Sigmoid colon (tissue), 7 donors: ENCODE results near the gene PCDHA10. TPM values are rescaled to one million over a fixed set of nuclear protein-coding genes. Genes with fewer than 3 reads are reported as not detected.
A peak's percentile ranks its signal among the peaks of the same experiment; 100 is the strongest.

Experiments used
- DNase-seq: peaks from one replicate; pipeline ENCODE4 v3.0.0-alpha.2; 2019
- H3K27ac ChIP-seq, 4 donors: fragments of 200-600 bp; sonication (generic); one replicate each; pipeline ENCODE4 v1.5.1; 2016 to 2019; ENCODE audit warnings: mild to moderate bottlenecking in 1 of 4
- H3K27me3 ChIP-seq, 3 donors: fragments of 200-600 bp; sonication (generic); one replicate each; pipeline ENCODE4 v1.5.1; 2019; ENCODE audit warnings: mild to moderate bottlenecking in 1 of 3
- H3K36me3 ChIP-seq, 4 donors: fragments of 200-600 bp; sonication (generic); one replicate each; pipeline ENCODE4 v1.5.1; 2016 to 2019
- H3K4me1 ChIP-seq, 4 donors: fragments of 200-600 bp; sonication (generic); one replicate each; pipeline ENCODE4 v1.5.1; 2017 to 2019
- H3K4me3 ChIP-seq, 4 donors: fragments of 200-600 bp; sonication (generic); one replicate each; pipeline ENCODE4 v1.5.1; 2017 to 2019; ENCODE audit warnings: mild to moderate bottlenecking in 2 of 4, moderate library complexity in 1 of 4
- H3K9me3 ChIP-seq, 4 donors: fragments of 200-600 bp in 3 of 4; sonication (generic) in 3 of 4; one replicate each; pipeline versions ENCODE4 v1.5.1 to v1.6.1; 2013 to 2019
- CTCF ChIP-seq, 4 experiments: fragments of 450-650 bp in 3 of 4; fragments of 200-600 bp in 1 of 4; IDR thresholded peaks; one replicate each; pipeline ENCODE4 v1.5.1; 2016 to 2019; ENCODE audit warnings: antibody characterized with exemption in 4 of 4, mild to moderate bottlenecking in 3 of 4, moderate library complexity in 2 of 4
- EP300 ChIP-seq, 4 donors: sonication (generic); formaldehyde crosslinking; IDR thresholded peaks; one replicate each; pipeline ENCODE4 v1.6.1; 2017; ENCODE audit warnings: antibody characterized with exemption in 4 of 4
- POLR2A ChIP-seq, 2 donors: fragments of 450-650 bp; IDR thresholded peaks; one replicate each; pipeline ENCODE4 v1.6.1; 2016; ENCODE audit warnings: antibody characterized with exemption in 2 of 2, mild to moderate bottlenecking in 2 of 2, moderate library complexity in 2 of 2
- POLR2AphosphoS5 ChIP-seq, 4 donors: sonication (generic); formaldehyde crosslinking; IDR thresholded peaks; one replicate each; pipeline ENCODE4 v1.6.1; 2017; ENCODE audit warnings: antibody characterized with exemption in 4 of 4
- WGBS, 2 donors: extraction: QIAGEN DNeasy Blood & Tissue Kit; methylation state at CpG; one replicate each; pipeline ENCODE4 v1.1.7; 2013; 5-methylcytosine and 5-hydroxymethylcytosine counted together
- intact Hi-C: fragments of 100-400 bp; cut with DNase I; formaldehyde crosslinking; loops from one replicate; pipeline ENCODE4 v1.15.1; 2023
- polyA plus RNA-seq, 3 donors: library from polyadenylated mRNA; stranded (reverse); fragments of 200-250 nt; gene quantifications; one replicate each; pipeline ENCODE4 v1.2.3, GENCODE V29; 2013
- total RNA-seq, 4 donors: library from RNA; depleted of rRNA; stranded (reverse); fragments of >200 nt; gene quantifications; one replicate each; pipeline ENCODE4 v1.1.0, GENCODE V29; 2016
- donor health status: healthy with polysubstance abuse.
- donor health status: Bipolar disorder and iron deficiency.
- donor health status: healthy.

PCDHA10 gene
- total and polyA plus RNA-seq, 7 donors: 0.03 to 2.5 (median 0.66) TPM; not detected in 2

- Histone ChIP-seq H3K4me1 (no peaks in the 10 kb centered on the region), H3K27me3 (peaks cover 0 to 71% (median 0%) of the 10 kb centered on the region in 3 donors), H3K27ac (no peak overlapping the region), H3K4me3 (no peak overlapping the region), H3K36me3 (no peaks in the 10 kb centered on the region), H3K9me3 (peaks cover 8 to 26% (median 17%) of the 10 kb centered on the region in 4 donors)
- DNase-seq: no peak
- TF ChIP-seq EP300 (IDR thresholded peaks at IDR 0.05): no peak
- TF ChIP-seq POLR2A (IDR thresholded peaks at IDR 0.05): no peak
- TF ChIP-seq POLR2AphosphoS5 (IDR thresholded peaks at IDR 0.05): no peak
- no peak for TF ChIP-seq CTCF (IDR thresholded peaks at IDR 0.05)
- intact Hi-C loops: loop anchor here (5.0 kb wide), 1 partner anchor 185 kb away; no protein-coding TSS in a partner anchor
- 65 to 84% methylated on average over 94 of the region's 94 CpGs for WGBS, 2 donors
These were observed 1.7 kb downstream of the PCDHA10 start for GRCh38 chr5:140857177-140857986.

GRCh38 chr5:140857987-140858240, 2.2 kb downstream of the PCDHA10 start:
- WGBS, 2 donors: 68 to 84% methylated on average over 22 of the region's 22 CpGs
- TF ChIP-seq CTCF (IDR thresholded peaks at IDR 0.05): no peak
- TF ChIP-seq EP300 (IDR thresholded peaks at IDR 0.05): no peak
- TF ChIP-seq POLR2AphosphoS5 (IDR thresholded peaks at IDR 0.05): no peak
- no peak for TF ChIP-seq POLR2A (IDR thresholded peaks at IDR 0.05)
- intact Hi-C loops: loop anchor here (5.0 kb wide), 1 partner anchor 184 kb away; no protein-coding TSS in a partner anchor
- Histone ChIP-seq H3K4me3 (no peak overlapping the region), H3K27me3 (peaks cover 0 to 71% (median 1%) of the 10 kb centered on the region in 3 donors), H3K36me3 (no peaks in the 10 kb centered on the region), H3K4me1 (no peaks in the 10 kb centered on the region), H3K27ac (no peak overlapping the region), H3K9me3 (peaks cover 14 to 28% (median 21%) of the 10 kb centered on the region in 4 donors)
- no peak for DNase-seq

GRCh38 chr5:140862441-140863295, 7.0 kb downstream of the PCDHA10 start:
- Histone ChIP-seq H3K36me3 (no peaks in the 10 kb centered on the region), H3K27me3 (peaks cover 0 to 45% (median 5%) of the 10 kb centered on the region in 3 donors), H3K4me1 (no peaks in the 10 kb centered on the region), H3K4me3 (no peak overlapping the region), H3K27ac (no peak overlapping the region), H3K9me3 (peaks cover 11 to 17% (median 15%) of the 10 kb centered on the region in 4 donors)
- 54 to 79% methylated on average over 76 of the region's 76 CpGs for WGBS, 2 donors
- TF ChIP-seq CTCF (IDR thresholded peaks at IDR 0.05): no peak
- TF ChIP-seq POLR2A (IDR thresholded peaks at IDR 0.05): no peak
- TF ChIP-seq EP300 (IDR thresholded peaks at IDR 0.05): no peak
- no peak for DNase-seq
- intact Hi-C loops: no loop called here

GRCh38 chr5:140868721-140869554, 13.2 kb downstream of the PCDHA10 start, which contains the start of gene PCDHA11:
PCDHA11 (plus strand) TSS chr5:140868957; CDS start chr5:140869104, 147 bp downstream.
- intact Hi-C loops: no loop called here
- Histone ChIP-seq H3K27ac (no peak within 1 kb of the TSS), H3K27me3 (peaks cover 0 to 49% (median 18%) of the 10 kb centered on the region in 3 donors), H3K9me3 (peaks cover 12 to 24% (median 16%) of the 10 kb centered on the region in 4 donors), H3K36me3 (no peaks in the 10 kb centered on the region), H3K4me3 (peak within 1 kb of the TSS in 1 of 4 donors; percentile 12), H3K4me1 (no peaks in the 10 kb centered on the region)
- TF ChIP-seq CTCF (IDR thresholded peaks at IDR 0.05) (no peak), POLR2A (IDR thresholded peaks at IDR 0.05) (no peak), EP300 (IDR thresholded peaks at IDR 0.05) (no peak), POLR2AphosphoS5 (IDR thresholded peaks at IDR 0.05) (no peak)
- 21 to 45% methylated on average over 41 of the region's 41 CpGs for WGBS, 2 donors
- DNase-seq: no peak
